Neural progenitor cell (in vitro differentiated cells): ENCODE results near the gene TAOK1.

ENCODE experiments used
- CTCF ChIP-seq: fragments of 200-600 bp; sonication (generic); IDR thresholded peaks from 2 replicates; pipeline ENCODE4 v1.5.1; 2017; ENCODE audit warnings: antibody characterized with exemption, mild to moderate bottlenecking
- EZH2 ChIP-seq: fragments of 200-600 bp; sonication (generic); IDR thresholded peaks from 2 replicates; pipeline ENCODE4 v1.6.1; 2017; ENCODE audit warnings: antibody characterized with exemption, mild to moderate bottlenecking, moderate library complexity
- EZH2phosphoT487 ChIP-seq: fragments of 200-600 bp; sonication (generic); IDR thresholded peaks from 2 replicates; pipeline ENCODE4 v1.6.1; 2017; ENCODE audit warnings: antibody characterized with exemption

- TF ChIP-seq CTCF (no peak), EZH2 (no peak), EZH2phosphoT487 (no peak)
Observed at GRCh38 chr17:29461483-29462206, 71.5 kb downstream of the TAOK1 start.
